ENCODE measurements around the gene KCNH2. TPM values are rescaled to one million over a fixed set of nuclear protein-coding genes. Genes with fewer than 3 reads are reported as not detected.

KCNH2 gene
- total RNA-seq, 1 experiment from 2014 or later: not detected

GRCh38 chr7:150994838-150995510 is 16.9 kb upstream of the KCNH2 start:
- Histone ChIP-seq H3K36me3 (no peaks in the 10 kb centered on the region), H3K27ac (no peak overlapping the region)

GRCh38 chr7:150994141-150994837 is 16.2 kb upstream of the KCNH2 start:
- Histone ChIP-seq H3K4me3 (no peak overlapping the region), H3K36me3 (no peaks in the 10 kb centered on the region), H3K27ac (no peak overlapping the region), H3K4me1 (replicated peaks) (no peaks in the 10 kb centered on the region), H3K9me3 (replicated peaks) (no peaks in the 10 kb centered on the region), H3K27me3 (replicated peaks) (no peaks in the 10 kb centered on the region)
- DNase-seq (ENCODE audit: low read depth in 1 of 2, low spot score in 2 of 2): no peak

More at GRCh38 chr7:150994838-150995510, 16.9 kb upstream of the KCNH2 start:
- H3K4me3 ChIP-seq: no peak overlapping the region
- H3K27me3 ChIP-seq (replicated peaks): no peaks in the 10 kb centered on the region
- H3K9me3 ChIP-seq (replicated peaks): no peaks in the 10 kb centered on the region
- H3K4me1 ChIP-seq (replicated peaks): no peaks in the 10 kb centered on the region
- no peak for DNase-seq (ENCODE audit: low read depth in 1 of 2, low spot score in 2 of 2)

- 0 out of 2 replicates have a peak, but pooled peaks cover under 1% of the 10 kb centered on the region for H3K4me1 ChIP-seq (replicated peaks)
- no peak overlapping the region for H3K4me3 ChIP-seq
- H3K27ac ChIP-seq: no peak overlapping the region
- no peaks in the 10 kb centered on the region; the same call in 1 of the 2 replicates for H3K9me3 ChIP-seq (replicated peaks)
- no peaks in the 10 kb centered on the region for H3K36me3 ChIP-seq
- DNase-seq (ENCODE audit: low read depth in 1 of 2, low spot score in 2 of 2): no peak
- H3K27me3 ChIP-seq (replicated peaks): peaks cover 6% of the 10 kb centered on the region
Observed at GRCh38 chr7:150993511-150993910, 15.4 kb upstream of the KCNH2 start.

GRCh38 chr7:150992833-150993302 is 14.7 kb upstream of the KCNH2 start:
- no peak for DNase-seq (ENCODE audit: low read depth in 1 of 2, low spot score in 2 of 2)
- H3K4me3 ChIP-seq: no peak overlapping the region

GRCh38 chr7:150992051-150992640 is 14.0 kb upstream of the KCNH2 start:
- Histone ChIP-seq H3K9me3 (replicated peaks) (peaks cover 4% of the 10 kb centered on the region; the same call in 1 of the 2 replicates), H3K27ac (no peak overlapping the region), H3K27me3 (replicated peaks) (peaks cover 16% of the 10 kb centered on the region), H3K4me3 (no peak overlapping the region), H3K36me3 (no peaks in the 10 kb centered on the region), H3K4me1 (replicated peaks) (0 out of 2 replicates have a peak, but pooled peaks cover 3% of the 10 kb centered on the region)
- no peak for DNase-seq (ENCODE audit: low read depth in 1 of 2, low spot score in 2 of 2)

More at GRCh38 chr7:150992833-150993302, 14.7 kb upstream of the KCNH2 start:
- Histone ChIP-seq H3K9me3 (replicated peaks) (peaks cover 4% of the 10 kb centered on the region; the same call in 1 of the 2 replicates), H3K36me3 (no peaks in the 10 kb centered on the region), H3K27me3 (replicated peaks) (peaks cover 13% of the 10 kb centered on the region), H3K4me1 (replicated peaks) (0 out of 2 replicates have a peak, but pooled peaks cover 3% of the 10 kb centered on the region), H3K27ac (no peak overlapping the region)

GRCh38 chr7:150990416-150991186 is 12.5 kb upstream of the KCNH2 start, which contains the start of gene NOS3:
TSS of gene NOS3 (plus strand) at chr7:150991017. CDS start at chr7:150993804, 2,787 bp downstream.
- DNase-seq (ENCODE audit: low read depth in 1 of 2, low spot score in 2 of 2): no peak
- no peak within 1 kb of the TSS for H3K4me3 ChIP-seq
- no peak within 1 kb of the TSS for H3K27ac ChIP-seq
- H3K27me3 ChIP-seq (replicated peaks): peaks cover 24% of the 10 kb centered on the region
- H3K9me3 ChIP-seq (replicated peaks): peaks cover 4% of the 10 kb centered on the region; the same call in 1 of the 2 replicates
- H3K36me3 ChIP-seq: no peaks in the 10 kb centered on the region
- H3K4me1 ChIP-seq (replicated peaks): 0 out of 2 replicates have a peak, but pooled peaks cover 3% of the 10 kb centered on the region

- H3K4me1 ChIP-seq (replicated peaks): 0 out of 2 replicates have a peak, but pooled peaks cover 3% of the 10 kb centered on the region
- H3K27ac ChIP-seq: no peak overlapping the region
- H3K36me3 ChIP-seq: no peaks in the 10 kb centered on the region
- DNase-seq (ENCODE audit: low read depth in 1 of 2, low spot score in 2 of 2): no peak
- peaks cover 4% of the 10 kb centered on the region; the same call in 1 of the 2 replicates for H3K9me3 ChIP-seq (replicated peaks)
- H3K27me3 ChIP-seq (replicated peaks): peaks cover 30% of the 10 kb centered on the region
- H3K4me3 ChIP-seq: no peak overlapping the region
Observed at GRCh38 chr7:150989456-150989855, 11.3 kb upstream of the KCNH2 start.

- peaks cover 4% of the 10 kb centered on the region; the same call in 1 of the 2 replicates for H3K9me3 ChIP-seq (replicated peaks)
- H3K4me1 ChIP-seq (replicated peaks): 0 out of 2 replicates have a peak, but pooled peaks cover 3% of the 10 kb centered on the region
- H3K4me3 ChIP-seq: no peak overlapping the region
Observed at GRCh38 chr7:150988230-150989226, 10.4 kb upstream of the KCNH2 start.

GRCh38 chr7:150986556-150986955 is 8.4 kb upstream of the KCNH2 start:
- Histone ChIP-seq H3K4me3 (no peak overlapping the region), H3K36me3 (no peaks in the 10 kb centered on the region), H3K27ac (no peak overlapping the region), H3K27me3 (replicated peaks) (peaks cover 45% of the 10 kb centered on the region), H3K4me1 (replicated peaks) (0 out of 2 replicates have a peak, but pooled peaks cover 3% of the 10 kb centered on the region), H3K9me3 (replicated peaks) (peaks cover 4% of the 10 kb centered on the region; the same call in 1 of the 2 replicates)
- no peak for DNase-seq (ENCODE audit: low read depth in 1 of 2, low spot score in 2 of 2)

More at GRCh38 chr7:150988230-150989226, 10.4 kb upstream of the KCNH2 start:
- DNase-seq (ENCODE audit: low read depth in 1 of 2, low spot score in 2 of 2): peak in 1 of 2 experiments; percentile 31
- Histone ChIP-seq H3K27ac (no peak overlapping the region), H3K36me3 (no peaks in the 10 kb centered on the region), H3K27me3 (replicated peaks) (peaks cover 35% of the 10 kb centered on the region)

- 0 out of 2 replicates have a peak, but pooled peaks cover 3% of the 10 kb centered on the region for H3K4me1 ChIP-seq (replicated peaks)
- peaks cover 49% of the 10 kb centered on the region for H3K27me3 ChIP-seq (replicated peaks)
- no peak overlapping the region for H3K4me3 ChIP-seq
- no peaks in the 10 kb centered on the region for H3K36me3 ChIP-seq
- peaks cover 4% of the 10 kb centered on the region; the same call in 1 of the 2 replicates for H3K9me3 ChIP-seq (replicated peaks)
- no peak overlapping the region for H3K27ac ChIP-seq
- no peak for DNase-seq (ENCODE audit: low read depth in 1 of 2, low spot score in 2 of 2)
Observed at GRCh38 chr7:150986099-150986512, 8.0 kb upstream of the KCNH2 start.

GRCh38 chr7:150983893-150984368 is 5.8 kb upstream of the KCNH2 start:
- Histone ChIP-seq H3K4me1 (replicated peaks) (0 out of 2 replicates have a peak, but pooled peaks cover 3% of the 10 kb centered on the region), H3K4me3 (no peak overlapping the region), H3K27me3 (replicated peaks) (peaks cover 67% of the 10 kb centered on the region), H3K27ac (no peak overlapping the region), H3K36me3 (no peaks in the 10 kb centered on the region), H3K9me3 (replicated peaks) (peaks cover 4% of the 10 kb centered on the region; the same call in 1 of the 2 replicates)
- DNase-seq (ENCODE audit: low read depth in 1 of 2, low spot score in 2 of 2): no peak

GRCh38 chr7:150982351-150982750 is 4.2 kb upstream of the KCNH2 start:
- no peaks in the 10 kb centered on the region for H3K4me1 ChIP-seq (replicated peaks)
- no peak for DNase-seq (ENCODE audit: low read depth in 1 of 2, low spot score in 2 of 2)
- no peaks in the 10 kb centered on the region for H3K9me3 ChIP-seq (replicated peaks)
- H3K27me3 ChIP-seq (replicated peaks): peaks cover 61% of the 10 kb centered on the region
- no peak overlapping the region for H3K4me3 ChIP-seq
- no peaks in the 10 kb centered on the region for H3K36me3 ChIP-seq
- H3K27ac ChIP-seq: no peak overlapping the region
